Measurements from ENCODE around the gene OR1D2.
"Not testable (repeated sequence)": the region's sequence is repeated elsewhere in the genome, so short reads cannot be mapped to it uniquely, and the experiment has no call there.

The OR1D2 gene, protein sequence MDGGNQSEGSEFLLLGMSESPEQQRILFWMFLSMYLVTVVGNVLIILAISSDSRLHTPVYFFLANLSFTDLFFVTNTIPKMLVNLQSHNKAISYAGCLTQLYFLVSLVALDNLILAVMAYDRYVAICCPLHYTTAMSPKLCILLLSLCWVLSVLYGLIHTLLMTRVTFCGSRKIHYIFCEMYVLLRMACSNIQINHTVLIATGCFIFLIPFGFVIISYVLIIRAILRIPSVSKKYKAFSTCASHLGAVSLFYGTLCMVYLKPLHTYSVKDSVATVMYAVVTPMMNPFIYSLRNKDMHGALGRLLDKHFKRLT

DNA sequence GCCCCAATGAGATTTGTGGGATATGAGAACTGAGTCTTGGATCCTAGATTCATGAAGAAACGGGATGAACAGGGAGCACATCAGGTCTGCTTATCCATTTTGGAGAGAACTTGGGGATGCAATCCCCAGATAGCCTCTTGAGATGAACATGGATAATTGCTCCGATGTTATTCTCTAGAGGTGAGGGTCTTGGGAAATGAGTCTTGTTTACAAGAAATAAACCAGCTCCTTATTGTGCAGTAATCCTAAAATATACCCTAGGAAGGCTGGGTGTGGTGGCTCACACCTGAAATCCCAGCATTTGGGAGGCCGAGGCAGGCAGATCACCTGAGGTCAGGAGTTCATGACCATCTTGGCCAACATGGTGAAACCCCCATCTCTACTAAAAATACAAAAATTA is at the start of gene OR1D2:
TSS of gene OR1D2 (minus strand) at position 101 of the 400 bp plus-strand sequence. CDS start 11,426 bp downstream, outside the sequence.
- H3K27ac ChIP-seq: no peak within 1 kb of the TSS
- TF ChIP-seq, protein P1, sequence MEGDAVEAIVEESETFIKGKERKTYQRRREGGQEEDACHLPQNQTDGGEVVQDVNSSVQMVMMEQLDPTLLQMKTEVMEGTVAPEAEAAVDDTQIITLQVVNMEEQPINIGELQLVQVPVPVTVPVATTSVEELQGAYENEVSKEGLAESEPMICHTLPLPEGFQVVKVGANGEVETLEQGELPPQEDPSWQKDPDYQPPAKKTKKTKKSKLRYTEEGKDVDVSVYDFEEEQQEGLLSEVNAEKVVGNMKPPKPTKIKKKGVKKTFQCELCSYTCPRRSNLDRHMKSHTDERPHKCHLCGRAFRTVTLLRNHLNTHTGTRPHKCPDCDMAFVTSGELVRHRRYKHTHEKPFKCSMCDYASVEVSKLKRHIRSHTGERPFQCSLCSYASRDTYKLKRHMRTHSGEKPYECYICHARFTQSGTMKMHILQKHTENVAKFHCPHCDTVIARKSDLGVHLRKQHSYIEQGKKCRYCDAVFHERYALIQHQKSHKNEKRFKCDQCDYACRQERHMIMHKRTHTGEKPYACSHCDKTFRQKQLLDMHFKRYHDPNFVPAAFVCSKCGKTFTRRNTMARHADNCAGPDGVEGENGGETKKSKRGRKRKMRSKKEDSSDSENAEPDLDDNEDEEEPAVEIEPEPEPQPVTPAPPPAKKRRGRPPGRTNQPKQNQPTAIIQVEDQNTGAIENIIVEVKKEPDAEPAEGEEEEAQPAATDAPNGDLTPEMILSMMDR (conservative IDR thresholded peaks at IDR 0.05): no peak
- TF ChIP-seq ZFX (IDR thresholded peaks at IDR 0.05): no peak

DNA sequence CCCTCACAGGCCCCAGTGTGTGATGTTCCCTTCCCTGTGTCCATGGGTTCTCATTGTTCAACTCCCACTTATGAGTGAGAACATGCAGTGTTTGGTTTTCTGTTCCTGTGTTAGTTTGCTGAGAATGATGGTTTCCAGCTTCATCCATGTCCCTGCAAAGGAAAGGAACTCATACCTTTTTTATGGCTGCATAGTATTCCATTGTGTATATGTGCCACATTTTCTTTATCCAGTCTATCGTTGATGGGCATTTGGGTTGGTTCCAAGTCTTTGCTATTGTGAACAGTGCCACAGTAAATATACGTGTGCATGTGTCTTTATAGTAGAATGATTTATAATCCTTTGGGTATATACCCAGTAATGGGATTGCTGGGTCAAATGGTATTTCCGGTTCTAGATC is 33.3 kb upstream of the OR1D2 start:
- not testable (repeated sequence) for H3K27ac ChIP-seq

DNA sequence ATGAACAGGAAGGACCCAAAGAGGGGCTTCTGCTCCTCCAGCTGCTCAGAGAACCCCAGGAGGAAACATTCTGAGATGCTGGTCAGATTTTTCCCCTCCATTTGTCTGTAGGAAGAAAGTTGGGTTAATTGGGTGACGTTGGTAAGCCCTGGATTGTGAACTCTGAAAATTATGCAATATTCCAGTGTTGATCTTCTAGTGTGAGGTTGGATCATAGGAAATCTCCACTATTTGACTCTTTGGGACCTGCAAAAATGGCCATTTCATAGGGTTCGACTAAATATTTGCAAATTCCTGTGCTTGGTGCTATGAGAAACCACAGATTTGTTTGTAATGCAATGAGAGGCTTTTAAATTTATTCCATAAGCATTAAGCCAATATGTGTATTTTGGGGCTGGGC is 23.2 kb upstream of the OR1D2 start, which contains the start of gene OR1G1:
TSS of gene OR1G1 (minus strand) at position 101 of the 400 bp plus-strand sequence. CDS start at position 101, 0 bp downstream.
- TF ChIP-seq, protein P1 (conservative IDR thresholded peaks at IDR 0.05): no peak
- TF ChIP-seq ZFX (IDR thresholded peaks at IDR 0.05): no peak
- no peak within 1 kb of the TSS for H3K27ac ChIP-seq

DNA sequence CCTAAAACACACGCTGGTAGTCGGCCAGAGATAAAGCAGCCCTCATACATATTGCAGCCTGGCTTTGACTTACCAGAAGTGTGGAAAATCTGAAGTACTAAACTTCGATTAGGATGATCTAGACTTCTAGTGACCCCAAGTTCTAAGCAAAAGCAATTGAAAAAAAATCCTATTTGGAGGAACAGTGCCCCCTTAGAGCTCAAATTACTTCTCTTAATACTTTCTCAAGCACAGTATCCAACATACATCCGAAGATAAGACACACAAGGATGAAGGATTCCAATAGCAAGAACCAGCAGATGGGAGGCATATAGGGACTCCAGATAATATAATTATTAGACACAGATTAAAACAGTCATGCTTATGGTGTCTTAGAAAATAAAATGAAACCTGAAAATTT is 30.4 kb downstream of the OR1D2 start:
- not testable (repeated sequence) for H3K27ac ChIP-seq

DNA sequence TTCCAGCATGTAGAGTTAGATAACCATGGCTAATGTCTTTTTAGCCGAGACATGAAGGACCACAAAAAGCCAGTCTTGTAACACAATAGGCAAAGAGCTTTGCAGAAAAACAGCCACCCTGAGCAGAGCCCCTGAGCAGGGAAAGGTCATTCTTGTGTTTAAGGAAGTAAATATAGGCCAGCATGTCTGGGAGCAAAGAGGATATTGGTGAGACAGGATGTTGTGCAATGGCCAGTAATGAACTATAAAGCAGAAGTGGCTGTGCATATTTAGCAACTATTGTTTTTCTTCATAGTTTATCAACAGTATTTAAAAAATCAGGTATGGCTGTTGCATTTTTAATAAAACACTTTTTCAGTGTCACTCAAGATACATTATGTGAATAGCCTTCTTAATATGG is 39.0 kb downstream of the OR1D2 start:
- not testable (repeated sequence) for H3K27ac ChIP-seq

DNA sequence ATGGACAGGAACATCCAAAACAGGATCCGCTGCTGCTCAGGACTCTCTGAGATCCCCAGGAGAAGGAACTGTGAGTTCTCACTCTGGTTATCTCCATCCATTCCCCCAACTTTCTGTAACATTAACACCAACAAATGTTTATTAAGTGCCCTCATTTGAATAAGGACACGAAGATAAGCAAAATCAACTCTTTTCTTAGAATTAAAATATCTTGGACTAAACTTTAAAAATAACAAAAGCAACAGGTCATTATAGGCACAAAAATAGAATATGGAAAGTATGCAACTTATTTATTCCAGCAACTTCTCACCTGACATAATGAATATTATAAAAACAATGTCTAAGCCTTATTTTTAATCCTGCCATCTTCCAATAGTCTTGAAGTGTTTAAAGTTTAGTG is 40.7 kb downstream of the OR1D2 start, which contains the start of gene OR1D5:
TSS of gene OR1D5 (minus strand) at position 101 of the 400 bp plus-strand sequence. CDS start at position 101, 0 bp downstream.
- not testable (repeated sequence) for H3K27ac ChIP-seq

DNA sequence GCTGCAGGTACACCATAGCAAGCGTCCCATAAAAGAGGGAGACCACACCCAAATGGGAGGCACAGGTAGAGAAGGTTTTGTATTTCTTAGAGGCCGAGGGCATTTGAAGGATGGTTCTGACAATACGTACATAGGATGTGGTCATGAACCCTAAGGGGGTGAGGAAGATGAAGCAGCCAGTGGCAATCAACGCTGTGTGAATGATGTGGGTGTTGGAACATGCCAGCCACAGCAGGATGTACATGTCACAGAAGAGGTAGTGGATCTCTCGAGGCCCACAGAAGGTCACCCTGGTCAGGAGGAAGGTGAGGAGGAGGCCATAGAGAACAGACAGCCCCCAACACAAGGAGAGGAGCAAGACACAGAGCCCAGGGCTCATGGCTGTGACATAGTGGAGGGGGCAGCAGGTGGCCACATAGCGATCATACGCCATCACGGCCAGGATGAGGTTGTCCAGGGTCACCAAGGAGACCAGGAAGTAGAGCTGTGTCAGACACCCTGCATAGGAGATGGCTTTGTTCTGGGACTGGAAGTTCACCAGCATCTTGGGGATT is 41.3 kb downstream of the OR1D2 start:
- not testable (repeated sequence) for H3K27ac ChIP-seq

DNA sequence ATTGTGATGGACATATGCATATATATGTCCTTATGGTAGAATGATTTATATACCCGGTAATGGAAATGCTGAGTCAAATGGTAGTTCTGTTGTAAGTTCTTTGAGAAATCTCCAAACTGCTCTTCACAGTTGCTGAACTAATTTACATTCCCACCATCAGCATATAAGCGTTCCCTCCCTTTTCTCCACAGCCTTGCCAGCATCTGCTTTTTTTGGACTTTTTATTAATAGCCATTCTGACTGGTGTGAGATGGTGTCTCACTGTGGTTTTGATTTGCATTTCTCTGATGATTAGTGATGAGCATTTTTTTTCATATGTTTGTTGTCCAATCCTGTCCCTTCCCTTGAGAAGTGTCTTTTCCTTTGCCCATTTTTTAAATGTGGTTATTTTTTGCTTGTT is 49.4 kb downstream of the OR1D2 start:
- not testable (repeated sequence) for H3K27ac ChIP-seq

DNA sequence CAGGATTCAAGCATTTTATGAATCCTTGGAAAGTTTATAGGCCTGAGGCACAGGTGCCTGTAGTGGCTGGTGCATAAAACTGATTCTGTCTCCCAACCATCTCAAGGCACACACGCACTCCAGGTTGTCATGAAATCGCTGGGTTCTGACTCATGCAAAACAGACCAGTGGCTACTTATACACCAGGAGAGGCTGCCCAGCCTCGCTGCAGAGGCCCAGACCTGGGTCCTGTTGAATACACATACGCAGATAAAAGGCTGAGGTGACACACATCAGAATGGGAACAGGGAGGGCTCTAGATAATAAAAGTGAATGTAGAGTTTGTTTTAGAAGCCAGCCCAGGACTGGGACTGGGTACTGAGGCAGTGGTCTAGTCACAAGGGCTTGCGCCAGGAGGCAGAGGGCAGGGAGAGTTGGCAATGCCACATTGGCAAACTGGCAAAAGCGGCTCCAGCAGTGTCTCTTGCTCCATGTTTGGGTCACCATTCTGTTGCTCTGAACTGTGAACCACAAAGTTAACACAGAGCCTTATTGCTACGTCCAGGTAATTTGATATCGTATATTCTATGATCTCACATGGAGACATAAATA is 54.4 kb downstream of the OR1D2 start:
- TF ChIP-seq, protein P1 (conservative IDR thresholded peaks at IDR 0.05): no peak
- no peak for TF ChIP-seq ZFX (IDR thresholded peaks at IDR 0.05)
- no peak overlapping the region; the same call in 1 of the 2 replicates for H3K27ac ChIP-seq

DNA sequence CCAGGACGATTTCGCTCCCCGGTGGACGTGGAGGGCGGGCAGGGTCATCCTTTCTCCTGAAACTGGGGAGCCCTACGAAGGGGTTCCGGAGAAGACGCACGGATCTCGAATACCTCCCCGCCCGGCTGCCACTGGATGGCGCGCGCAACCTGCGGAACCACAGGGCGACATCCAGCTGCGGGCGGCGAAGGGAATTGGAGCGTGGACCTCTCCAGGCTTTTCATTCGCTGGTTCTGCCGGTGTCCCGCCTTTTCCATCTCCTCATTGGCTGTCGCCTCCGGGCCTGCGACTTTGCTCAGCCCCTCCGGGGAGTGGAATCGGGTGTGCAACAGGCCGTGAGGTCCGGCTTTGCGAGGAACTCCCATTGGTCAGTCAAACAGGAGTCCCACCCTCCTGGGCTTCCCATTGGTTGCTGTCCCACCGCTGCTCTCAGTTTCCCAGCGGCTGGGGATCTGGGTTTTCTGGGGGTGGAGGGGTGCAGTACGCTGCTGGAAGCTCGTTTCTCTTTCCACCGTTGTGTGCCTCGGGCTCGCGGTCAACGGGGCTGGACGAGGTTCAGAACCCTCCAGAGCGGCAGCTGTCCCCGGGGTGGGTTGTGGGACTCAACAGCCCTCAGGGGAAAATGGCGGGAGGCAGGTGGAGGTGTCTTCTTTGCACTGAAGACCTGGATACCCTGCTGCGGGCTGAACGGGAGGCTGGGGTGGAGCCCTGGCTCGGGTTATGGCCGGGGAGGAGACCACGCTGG is 55.3 kb downstream of the OR1D2 start:
- peak overlapping the region; percentile 64 for H3K27ac ChIP-seq
- TF ChIP-seq, protein P1 (conservative IDR thresholded peaks at IDR 0.05): peak; percentile 96
- no peak for TF ChIP-seq ZFX (IDR thresholded peaks at IDR 0.05)
